Activated CD4-positive, alpha-beta T cell treated with anti-CD3 and anti-CD28 coated beads for 48 hours (primary cell): ENCODE data around the gene TAC4.

ENCODE experiments used
- DNase-seq: peaks from one replicate; pipeline ENCODE4 v3.0.0-alpha.2; 2020

TAC4 gene

GRCh38 chr17:49848019-49848473 is at the start of gene TAC4:
TSS of gene TAC4 (minus strand) at chr17:49848069. CDS start at chr17:49848017, 52 bp downstream.
- no peak for DNase-seq

- DNase-seq, result no peak
Measured at GRCh38 chr17:49896860-49897259, 49.0 kb upstream of the TAC4 start.

- DNase-seq, result no peak
Measured at GRCh38 chr17:49896222-49896621, 48.4 kb upstream of the TAC4 start.

- DNase-seq, result no peak
Measured at GRCh38 chr17:49895812-49896211, 47.9 kb upstream of the TAC4 start.

GRCh38 chr17:49894761-49895160 is 46.9 kb upstream of the TAC4 start:
- no peak for DNase-seq

GRCh38 chr17:49891694-49892389 is 44.0 kb upstream of the TAC4 start:
- DNase-seq, result no peak

- no peak for DNase-seq
Measured at GRCh38 chr17:49891271-49891670, 43.4 kb upstream of the TAC4 start.

GRCh38 chr17:49890852-49891251 is 43.0 kb upstream of the TAC4 start:
- DNase-seq, result no peak

GRCh38 chr17:49890077-49890821 is 42.4 kb upstream of the TAC4 start:
- DNase-seq, result no peak

GRCh38 chr17:49889500-49889899 is 41.6 kb upstream of the TAC4 start:
- no peak for DNase-seq

GRCh38 chr17:49887744-49888360 is 40.0 kb upstream of the TAC4 start:
- DNase-seq, result no peak

GRCh38 chr17:49887086-49887743 is 39.3 kb upstream of the TAC4 start:
- DNase-seq, result no peak

GRCh38 chr17:49886036-49886435 is 38.2 kb upstream of the TAC4 start:
- DNase-seq, result no peak

GRCh38 chr17:49882434-49882833 is 34.6 kb upstream of the TAC4 start:
- DNase-seq, result no peak

- DNase-seq, result no peak
Measured at GRCh38 chr17:49881054-49881402, 33.2 kb upstream of the TAC4 start.

GRCh38 chr17:49880291-49881053 is 32.6 kb upstream of the TAC4 start:
- DNase-seq, result peak; percentile 83

GRCh38 chr17:49878931-49879904 is 31.3 kb upstream of the TAC4 start:
- DNase-seq, result no peak

- DNase-seq, result no peak
Measured at GRCh38 chr17:49875685-49876084, 27.8 kb upstream of the TAC4 start.

- no peak for DNase-seq
Measured at GRCh38 chr17:49874911-49875310, 27.0 kb upstream of the TAC4 start.

GRCh38 chr17:49873926-49874325 is 26.1 kb upstream of the TAC4 start:
- DNase-seq, result no peak

- no peak for DNase-seq
Measured at GRCh38 chr17:49873466-49873865, 25.6 kb upstream of the TAC4 start.
